ENCODE data around the gene RAPGEF4.

Gene RAPGEF4

GRCh38 chr2:172893111-172893510, 157.5 kb downstream of the RAPGEF4 start:
- H3K9ac ChIP-seq (ENCODE audit: low read depth in 1 of 2, low read length in 2 of 2) = no peak overlapping the region
- H3K4me3 ChIP-seq (ENCODE audit: low read length in 2 of 2) = no peak overlapping the region
- H3K4me1 ChIP-seq (ENCODE audit: control insufficient read depth in 2 of 2, insufficient read depth in 2 of 2, low read length in 2 of 2) = no peaks in the 10 kb centered on the region
- no peak overlapping the region for H3K27ac ChIP-seq (ENCODE audit: low read depth in 2 of 2, low read length in 2 of 2)
- H3K9me3 ChIP-seq (ENCODE audit: control insufficient read depth in 2 of 2, low read length in 2 of 2) = no peaks in the 10 kb centered on the region
- no peaks in the 10 kb centered on the region for H3K36me3 ChIP-seq (ENCODE audit: control insufficient read depth in 2 of 2, insufficient read depth in 2 of 2, low read length in 2 of 2)
- H3K27me3 ChIP-seq (ENCODE audit: control insufficient read depth in 2 of 2, insufficient read depth in 2 of 2, low read length in 2 of 2) = peaks cover 19 to 20% of the 10 kb centered on the region in 2 donors

GRCh38 chr2:172893671-172894070, 158.0 kb downstream of the RAPGEF4 start:
- H3K4me1 ChIP-seq (ENCODE audit: control insufficient read depth in 2 of 2, insufficient read depth in 2 of 2, low read length in 2 of 2) = no peaks in the 10 kb centered on the region
- no peak overlapping the region for H3K27ac ChIP-seq (ENCODE audit: low read depth in 2 of 2, low read length in 2 of 2)
- H3K4me3 ChIP-seq (ENCODE audit: low read length in 2 of 2) = no peak overlapping the region
- no peak overlapping the region for H3K9ac ChIP-seq (ENCODE audit: low read depth in 1 of 2, low read length in 2 of 2)
- H3K36me3 ChIP-seq (ENCODE audit: control insufficient read depth in 2 of 2, insufficient read depth in 2 of 2, low read length in 2 of 2) = no peaks in the 10 kb centered on the region
- H3K27me3 ChIP-seq (ENCODE audit: control insufficient read depth in 2 of 2, insufficient read depth in 2 of 2, low read length in 2 of 2) = peaks cover 22 to 25% of the 10 kb centered on the region in 2 donors
- no peaks in the 10 kb centered on the region for H3K9me3 ChIP-seq (ENCODE audit: control insufficient read depth in 2 of 2, low read length in 2 of 2)

GRCh38 chr2:172894689-172895387, 159.2 kb downstream of the RAPGEF4 start:
- H3K27me3 ChIP-seq (ENCODE audit: control insufficient read depth in 2 of 2, insufficient read depth in 2 of 2, low read length in 2 of 2) = peaks cover 29 to 33% of the 10 kb centered on the region in 2 donors
- no peak overlapping the region for H3K27ac ChIP-seq (ENCODE audit: low read depth in 2 of 2, low read length in 2 of 2)
- no peak overlapping the region for H3K9ac ChIP-seq (ENCODE audit: low read depth in 1 of 2, low read length in 2 of 2)
- no peaks in the 10 kb centered on the region for H3K4me1 ChIP-seq (ENCODE audit: control insufficient read depth in 2 of 2, insufficient read depth in 2 of 2, low read length in 2 of 2)
- no peaks in the 10 kb centered on the region for H3K9me3 ChIP-seq (ENCODE audit: control insufficient read depth in 2 of 2, low read length in 2 of 2)
- no peaks in the 10 kb centered on the region for H3K36me3 ChIP-seq (ENCODE audit: control insufficient read depth in 2 of 2, insufficient read depth in 2 of 2, low read length in 2 of 2)
- H3K4me3 ChIP-seq (ENCODE audit: low read length in 2 of 2) = no peak overlapping the region

GRCh38 chr2:172896661-172897081, 161.0 kb downstream of the RAPGEF4 start:
- Histone ChIP-seq H3K9ac (ENCODE audit: low read depth in 1 of 2, low read length in 2 of 2) (no peak overlapping the region), H3K27ac (ENCODE audit: low read depth in 2 of 2, low read length in 2 of 2) (no peak overlapping the region), H3K4me3 (ENCODE audit: low read length in 2 of 2) (no peak overlapping the region), H3K4me1 (ENCODE audit: control insufficient read depth in 2 of 2, insufficient read depth in 2 of 2, low read length in 2 of 2) (no peaks in the 10 kb centered on the region), H3K36me3 (ENCODE audit: control insufficient read depth in 2 of 2, insufficient read depth in 2 of 2, low read length in 2 of 2) (no peaks in the 10 kb centered on the region), H3K27me3 (ENCODE audit: control insufficient read depth in 2 of 2, insufficient read depth in 2 of 2, low read length in 2 of 2) (peaks cover 29 to 41% of the 10 kb centered on the region in 2 donors), H3K9me3 (ENCODE audit: control insufficient read depth in 2 of 2, low read length in 2 of 2) (no peaks in the 10 kb centered on the region)

GRCh38 chr2:172900871-172901270, 165.2 kb downstream of the RAPGEF4 start:
- no peak overlapping the region for H3K4me3 ChIP-seq (ENCODE audit: low read length in 2 of 2)
- H3K27me3 ChIP-seq (ENCODE audit: control insufficient read depth in 2 of 2, insufficient read depth in 2 of 2, low read length in 2 of 2) = peaks cover 11 to 35% of the 10 kb centered on the region in 2 donors
- no peaks in the 10 kb centered on the region for H3K9me3 ChIP-seq (ENCODE audit: control insufficient read depth in 2 of 2, low read length in 2 of 2)
- H3K4me1 ChIP-seq (ENCODE audit: control insufficient read depth in 2 of 2, insufficient read depth in 2 of 2, low read length in 2 of 2) = no peaks in the 10 kb centered on the region
- no peak overlapping the region for H3K27ac ChIP-seq (ENCODE audit: low read depth in 2 of 2, low read length in 2 of 2)
- no peaks in the 10 kb centered on the region for H3K36me3 ChIP-seq (ENCODE audit: control insufficient read depth in 2 of 2, insufficient read depth in 2 of 2, low read length in 2 of 2)
- H3K9ac ChIP-seq (ENCODE audit: low read depth in 1 of 2, low read length in 2 of 2) = no peak overlapping the region

GRCh38 chr2:172901913-172902312, 166.3 kb downstream of the RAPGEF4 start:
- no peaks in the 10 kb centered on the region for H3K36me3 ChIP-seq (ENCODE audit: control insufficient read depth in 2 of 2, insufficient read depth in 2 of 2, low read length in 2 of 2)
- H3K9me3 ChIP-seq (ENCODE audit: control insufficient read depth in 2 of 2, low read length in 2 of 2) = no peaks in the 10 kb centered on the region
- peaks cover 0 to 3% of the 10 kb centered on the region in 2 donors for H3K4me1 ChIP-seq (ENCODE audit: control insufficient read depth in 2 of 2, insufficient read depth in 2 of 2, low read length in 2 of 2)
- H3K27me3 ChIP-seq (ENCODE audit: control insufficient read depth in 2 of 2, insufficient read depth in 2 of 2, low read length in 2 of 2) = peaks cover 15 to 33% of the 10 kb centered on the region in 2 donors
- no peak overlapping the region for H3K27ac ChIP-seq (ENCODE audit: low read depth in 2 of 2, low read length in 2 of 2)
- no peak overlapping the region for H3K4me3 ChIP-seq (ENCODE audit: low read length in 2 of 2)
- no peak overlapping the region for H3K9ac ChIP-seq (ENCODE audit: low read depth in 1 of 2, low read length in 2 of 2)

GRCh38 chr2:172904236-172904635, 168.6 kb downstream of the RAPGEF4 start:
- Histone ChIP-seq H3K27me3 (ENCODE audit: control insufficient read depth in 2 of 2, insufficient read depth in 2 of 2, low read length in 2 of 2) (peaks cover 10 to 21% of the 10 kb centered on the region in 2 donors), H3K4me3 (ENCODE audit: low read length in 2 of 2) (no peak overlapping the region), H3K9ac (ENCODE audit: low read depth in 1 of 2, low read length in 2 of 2) (no peak overlapping the region), H3K4me1 (ENCODE audit: control insufficient read depth in 2 of 2, insufficient read depth in 2 of 2, low read length in 2 of 2) (peaks cover 0 to 3% of the 10 kb centered on the region in 2 donors), H3K27ac (ENCODE audit: low read depth in 2 of 2, low read length in 2 of 2) (no peak overlapping the region), H3K36me3 (ENCODE audit: control insufficient read depth in 2 of 2, insufficient read depth in 2 of 2, low read length in 2 of 2) (no peaks in the 10 kb centered on the region), H3K9me3 (ENCODE audit: control insufficient read depth in 2 of 2, low read length in 2 of 2) (no peaks in the 10 kb centered on the region)

- H3K27ac ChIP-seq (ENCODE audit: low read depth in 2 of 2, low read length in 2 of 2) = no peak overlapping the region
- H3K4me3 ChIP-seq (ENCODE audit: low read length in 2 of 2) = no peak overlapping the region
- peaks cover 5 to 10% of the 10 kb centered on the region in 2 donors for H3K27me3 ChIP-seq (ENCODE audit: control insufficient read depth in 2 of 2, insufficient read depth in 2 of 2, low read length in 2 of 2)
- H3K9me3 ChIP-seq (ENCODE audit: control insufficient read depth in 2 of 2, low read length in 2 of 2) = no peaks in the 10 kb centered on the region
- H3K4me1 ChIP-seq (ENCODE audit: control insufficient read depth in 2 of 2, insufficient read depth in 2 of 2, low read length in 2 of 2) = peaks cover 0 to 3% of the 10 kb centered on the region in 2 donors
- H3K9ac ChIP-seq (ENCODE audit: low read depth in 1 of 2, low read length in 2 of 2) = no peak overlapping the region
- no peaks in the 10 kb centered on the region for H3K36me3 ChIP-seq (ENCODE audit: control insufficient read depth in 2 of 2, insufficient read depth in 2 of 2, low read length in 2 of 2)
Measured at GRCh38 chr2:172905937-172906811, 170.5 kb downstream of the RAPGEF4 start.

- Histone ChIP-seq H3K36me3 (ENCODE audit: control insufficient read depth in 2 of 2, insufficient read depth in 2 of 2, low read length in 2 of 2) (no peaks in the 10 kb centered on the region), H3K27me3 (ENCODE audit: control insufficient read depth in 2 of 2, insufficient read depth in 2 of 2, low read length in 2 of 2) (peaks cover 5 to 6% of the 10 kb centered on the region in 2 donors), H3K9me3 (ENCODE audit: control insufficient read depth in 2 of 2, low read length in 2 of 2) (no peaks in the 10 kb centered on the region), H3K4me1 (ENCODE audit: control insufficient read depth in 2 of 2, insufficient read depth in 2 of 2, low read length in 2 of 2) (peaks cover 0 to 3% of the 10 kb centered on the region in 2 donors), H3K9ac (ENCODE audit: low read depth in 1 of 2, low read length in 2 of 2) (no peak overlapping the region), H3K27ac (ENCODE audit: low read depth in 2 of 2, low read length in 2 of 2) (no peak overlapping the region), H3K4me3 (ENCODE audit: low read length in 2 of 2) (no peak overlapping the region)
Measured at GRCh38 chr2:172908275-172908674, 172.6 kb downstream of the RAPGEF4 start.

GRCh38 chr2:172909454-172909853, 173.8 kb downstream of the RAPGEF4 start:
- H3K4me1 ChIP-seq (ENCODE audit: control insufficient read depth in 2 of 2, insufficient read depth in 2 of 2, low read length in 2 of 2) = peaks cover 0 to 3% of the 10 kb centered on the region in 2 donors
- H3K36me3 ChIP-seq (ENCODE audit: control insufficient read depth in 2 of 2, insufficient read depth in 2 of 2, low read length in 2 of 2) = no peaks in the 10 kb centered on the region
- H3K27me3 ChIP-seq (ENCODE audit: control insufficient read depth in 2 of 2, insufficient read depth in 2 of 2, low read length in 2 of 2) = peaks cover 2 to 5% of the 10 kb centered on the region in 2 donors
- H3K9ac ChIP-seq (ENCODE audit: low read depth in 1 of 2, low read length in 2 of 2) = no peak overlapping the region
- no peak overlapping the region for H3K27ac ChIP-seq (ENCODE audit: low read depth in 2 of 2, low read length in 2 of 2)
- no peaks in the 10 kb centered on the region for H3K9me3 ChIP-seq (ENCODE audit: control insufficient read depth in 2 of 2, low read length in 2 of 2)
- no peak overlapping the region for H3K4me3 ChIP-seq (ENCODE audit: low read length in 2 of 2)
